KMS-11 (cell line): ENCODE results near the gene KLHL29.

Experiments
- H2AFZ ChIP-seq: fragments of 200-600 bp; sonication (generic); 2 replicates; pipeline ENCODE4 v1.6.1; 2016; ENCODE audit warnings: antibody characterized with exemption, mixed run types, low read depth
- H3K27ac ChIP-seq: fragments of 200-600 bp; sonication (generic); 2 replicates; pipeline ENCODE4 v1.6.1; 2016; ENCODE audit warnings: mild to moderate bottlenecking, mixed run types
- H3K27me3 ChIP-seq: fragments of 200-600 bp; sonication (generic); 2 replicates; pipeline ENCODE4 v1.6.1; 2017; ENCODE audit warnings: mild to moderate bottlenecking, low read depth, mixed run types, moderate library complexity; ENCODE audit not compliant: insufficient read depth
- H3K36me3 ChIP-seq: fragments of 200-600 bp; sonication (generic); 2 replicates; pipeline ENCODE4 v1.6.1; 2017; ENCODE audit warnings: mild to moderate bottlenecking, mixed run types; ENCODE audit not compliant: insufficient read depth
- H3K4me1 ChIP-seq: fragments of 200-600 bp; sonication (generic); 2 replicates; pipeline ENCODE4 v1.6.1; 2016; ENCODE audit warnings: mild to moderate bottlenecking, low read depth, mixed run types; ENCODE audit not compliant: poor library complexity, severe bottlenecking
- H3K4me2 ChIP-seq: fragments of 200-600 bp; sonication (generic); 2 replicates; pipeline ENCODE4 v1.7.0; 2016; ENCODE audit warnings: mild to moderate bottlenecking, mixed run types
- H3K4me3 ChIP-seq: fragments of 200-600 bp; sonication (generic); IDR thresholded peaks from 2 replicates; pipeline ENCODE4 v1.6.1; 2017; ENCODE audit warnings: low read depth, low read length, mixed read lengths; ENCODE audit not compliant: insufficient read depth
- H3K79me2 ChIP-seq: fragments of 200-600 bp; sonication (generic); 2 replicates; pipeline ENCODE4 v1.6.1; 2016; ENCODE audit warnings: low read depth, mixed run types; ENCODE audit not compliant: insufficient read depth
- H3K9ac ChIP-seq: fragments of 200-600 bp; sonication (generic); 2 replicates; pipeline ENCODE4 v1.6.1; 2016; ENCODE audit warnings: mild to moderate bottlenecking, mixed run types
- H4K20me1 ChIP-seq: fragments of 200-600 bp; sonication (generic); 2 replicates; pipeline ENCODE4 v1.6.1; 2016; ENCODE audit warnings: mild to moderate bottlenecking, mixed run types; ENCODE audit not compliant: insufficient read depth
- TF ChIP-seq, protein P1 (sequence below): fragments of 200-600 bp; sonication (generic); conservative IDR thresholded peaks from 2 replicates; pipeline ENCODE4 v1.6.1; 2017; ENCODE audit warnings: low read depth, mild to moderate bottlenecking, antibody characterized with exemption, low read length, moderate library complexity, mixed read lengths

Gene KLHL29

DNA sequence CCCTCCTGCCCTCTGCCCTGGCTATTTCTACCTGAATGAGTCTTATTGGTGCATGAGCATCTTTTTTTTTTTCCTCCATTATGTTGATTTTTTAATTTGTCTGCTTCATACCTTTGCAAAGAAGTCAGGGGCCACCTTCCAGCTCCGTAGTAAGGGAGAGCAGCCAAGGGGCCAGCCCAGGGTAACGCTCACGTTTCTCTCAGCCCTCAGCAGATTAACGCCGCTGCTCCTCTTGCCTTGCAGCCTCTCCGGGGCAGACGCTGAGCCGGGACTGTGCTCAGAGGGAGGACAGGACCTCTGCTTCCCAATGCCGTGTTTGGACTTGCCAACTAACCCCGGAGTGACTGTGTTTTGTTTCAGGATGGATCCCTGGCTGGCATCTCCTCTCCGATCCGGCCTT lies 300.2 kb downstream of the KLHL29 start:
- TF ChIP-seq, protein P1, sequence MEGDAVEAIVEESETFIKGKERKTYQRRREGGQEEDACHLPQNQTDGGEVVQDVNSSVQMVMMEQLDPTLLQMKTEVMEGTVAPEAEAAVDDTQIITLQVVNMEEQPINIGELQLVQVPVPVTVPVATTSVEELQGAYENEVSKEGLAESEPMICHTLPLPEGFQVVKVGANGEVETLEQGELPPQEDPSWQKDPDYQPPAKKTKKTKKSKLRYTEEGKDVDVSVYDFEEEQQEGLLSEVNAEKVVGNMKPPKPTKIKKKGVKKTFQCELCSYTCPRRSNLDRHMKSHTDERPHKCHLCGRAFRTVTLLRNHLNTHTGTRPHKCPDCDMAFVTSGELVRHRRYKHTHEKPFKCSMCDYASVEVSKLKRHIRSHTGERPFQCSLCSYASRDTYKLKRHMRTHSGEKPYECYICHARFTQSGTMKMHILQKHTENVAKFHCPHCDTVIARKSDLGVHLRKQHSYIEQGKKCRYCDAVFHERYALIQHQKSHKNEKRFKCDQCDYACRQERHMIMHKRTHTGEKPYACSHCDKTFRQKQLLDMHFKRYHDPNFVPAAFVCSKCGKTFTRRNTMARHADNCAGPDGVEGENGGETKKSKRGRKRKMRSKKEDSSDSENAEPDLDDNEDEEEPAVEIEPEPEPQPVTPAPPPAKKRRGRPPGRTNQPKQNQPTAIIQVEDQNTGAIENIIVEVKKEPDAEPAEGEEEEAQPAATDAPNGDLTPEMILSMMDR, result no peak
- Histone ChIP-seq H3K27me3 (no peaks in the 10 kb centered on the region), H3K27ac (no peak overlapping the region), H3K4me2 (no peak overlapping the region), H3K4me3 (no peak overlapping the region), H2AFZ (no peak overlapping the region), H3K79me2 (no peaks in the 10 kb centered on the region), H3K9ac (no peak overlapping the region), H3K36me3 (no peaks in the 10 kb centered on the region), H4K20me1 (no peaks in the 10 kb centered on the region), H3K4me1 (no peaks in the 10 kb centered on the region)

DNA sequence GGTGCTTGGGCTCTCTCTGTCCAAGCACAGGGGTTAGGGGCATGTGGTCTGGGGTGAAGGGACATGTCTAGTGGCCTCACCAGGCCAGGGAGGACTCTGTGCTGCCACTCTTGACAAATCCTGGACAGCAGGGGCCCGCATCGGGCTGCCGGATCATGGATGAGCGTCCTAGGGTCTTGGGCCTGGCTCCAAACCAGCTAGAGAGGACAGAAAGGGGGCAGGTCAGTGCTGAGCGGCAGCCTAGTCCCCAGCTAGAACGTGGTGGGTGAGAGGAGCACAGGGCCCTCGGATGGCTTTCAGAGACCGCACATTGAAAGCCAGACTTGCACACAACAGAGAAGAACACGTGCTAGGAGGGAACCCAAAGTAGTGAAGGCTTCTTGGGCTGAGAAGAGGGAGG lies 300.7 kb downstream of the KLHL29 start:
- Histone ChIP-seq H3K79me2 (no peaks in the 10 kb centered on the region), H3K4me1 (no peaks in the 10 kb centered on the region), H3K27me3 (no peaks in the 10 kb centered on the region), H3K36me3 (no peaks in the 10 kb centered on the region), H3K27ac (no peak overlapping the region), H2AFZ (no peak overlapping the region), H3K4me3 (no peak overlapping the region), H3K4me2 (no peak overlapping the region), H4K20me1 (no peaks in the 10 kb centered on the region), H3K9ac (no peak overlapping the region)
- TF ChIP-seq, protein P1, result no peak

DNA sequence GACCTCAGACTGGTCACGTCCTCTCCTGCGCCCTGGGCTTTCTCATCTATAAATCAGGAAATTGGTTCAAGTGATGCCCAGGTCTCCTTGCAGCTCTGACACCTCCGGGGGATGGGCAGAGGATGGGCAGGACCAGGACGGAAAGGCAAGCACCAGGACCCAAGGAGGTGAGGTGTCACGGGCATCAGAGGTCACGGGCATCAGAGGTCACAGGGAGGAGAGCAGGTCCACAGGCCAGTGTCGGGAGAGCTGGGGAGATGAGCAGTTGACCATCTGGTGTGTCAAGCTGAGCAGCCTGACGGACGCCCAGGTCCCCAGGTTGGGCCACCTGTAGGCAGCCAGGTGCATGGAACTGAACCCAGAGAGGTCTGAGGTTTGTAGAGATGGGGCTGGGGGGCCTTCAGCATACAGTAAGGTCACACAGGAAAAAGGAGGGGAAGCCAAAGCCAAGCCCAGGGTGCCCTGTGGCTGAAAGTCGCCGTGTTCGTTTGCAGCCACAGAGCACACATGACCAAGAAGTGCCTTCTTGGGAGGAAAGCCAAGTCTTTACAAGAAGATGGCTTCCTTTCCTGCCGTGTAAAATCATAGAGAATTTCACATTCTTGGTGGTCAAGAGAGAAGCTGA lies 301.5 kb downstream of the KLHL29 start:
- TF ChIP-seq, protein P1, result no peak
- Histone ChIP-seq H3K9ac (no peak overlapping the region), H3K4me2 (no peak overlapping the region)

DNA sequence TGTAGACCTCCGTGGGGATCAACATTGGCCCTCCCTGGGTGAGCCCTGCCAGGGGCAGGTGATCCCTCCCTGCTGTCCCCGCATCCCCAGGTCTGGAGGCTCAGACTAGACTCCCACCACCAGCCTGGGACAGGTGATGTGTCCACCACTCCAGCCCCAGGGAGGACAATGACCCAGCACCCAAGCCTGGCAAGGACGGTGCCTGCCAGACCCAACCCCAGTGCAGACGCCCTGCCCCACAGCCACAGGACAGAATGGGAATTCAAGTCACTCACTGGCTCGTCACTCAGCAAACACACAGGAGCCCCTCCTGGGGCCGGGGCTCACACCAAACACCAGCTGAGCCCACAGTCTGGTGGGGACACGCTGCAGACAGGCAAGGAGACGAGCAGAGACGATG lies 302.2 kb downstream of the KLHL29 start:
- no peaks in the 10 kb centered on the region for H3K36me3 ChIP-seq
- H3K79me2 ChIP-seq, result no peaks in the 10 kb centered on the region
- no peak overlapping the region for H3K27ac ChIP-seq
- H3K4me1 ChIP-seq, result no peaks in the 10 kb centered on the region
- no peak overlapping the region for H3K4me3 ChIP-seq
- H2AFZ ChIP-seq, result no peak overlapping the region
- TF ChIP-seq, protein P1, result no peak
- H3K27me3 ChIP-seq, result no peaks in the 10 kb centered on the region
- no peaks in the 10 kb centered on the region for H4K20me1 ChIP-seq
- H3K9ac ChIP-seq, result no peak overlapping the region
- H3K4me2 ChIP-seq, result no peak overlapping the region

More for the DNA sequence above, 301.5 kb downstream of the KLHL29 start:
- no peak overlapping the region for H3K4me3 ChIP-seq
- H3K36me3 ChIP-seq, result no peaks in the 10 kb centered on the region
- H4K20me1 ChIP-seq, result no peaks in the 10 kb centered on the region
- H2AFZ ChIP-seq, result no peak overlapping the region
- no peaks in the 10 kb centered on the region for H3K27me3 ChIP-seq
- H3K4me1 ChIP-seq, result no peaks in the 10 kb centered on the region
- no peak overlapping the region for H3K27ac ChIP-seq
- no peaks in the 10 kb centered on the region for H3K79me2 ChIP-seq
